Measurements from ENCODE around the gene HEYL.

- TF ChIP-seq, protein P1, sequence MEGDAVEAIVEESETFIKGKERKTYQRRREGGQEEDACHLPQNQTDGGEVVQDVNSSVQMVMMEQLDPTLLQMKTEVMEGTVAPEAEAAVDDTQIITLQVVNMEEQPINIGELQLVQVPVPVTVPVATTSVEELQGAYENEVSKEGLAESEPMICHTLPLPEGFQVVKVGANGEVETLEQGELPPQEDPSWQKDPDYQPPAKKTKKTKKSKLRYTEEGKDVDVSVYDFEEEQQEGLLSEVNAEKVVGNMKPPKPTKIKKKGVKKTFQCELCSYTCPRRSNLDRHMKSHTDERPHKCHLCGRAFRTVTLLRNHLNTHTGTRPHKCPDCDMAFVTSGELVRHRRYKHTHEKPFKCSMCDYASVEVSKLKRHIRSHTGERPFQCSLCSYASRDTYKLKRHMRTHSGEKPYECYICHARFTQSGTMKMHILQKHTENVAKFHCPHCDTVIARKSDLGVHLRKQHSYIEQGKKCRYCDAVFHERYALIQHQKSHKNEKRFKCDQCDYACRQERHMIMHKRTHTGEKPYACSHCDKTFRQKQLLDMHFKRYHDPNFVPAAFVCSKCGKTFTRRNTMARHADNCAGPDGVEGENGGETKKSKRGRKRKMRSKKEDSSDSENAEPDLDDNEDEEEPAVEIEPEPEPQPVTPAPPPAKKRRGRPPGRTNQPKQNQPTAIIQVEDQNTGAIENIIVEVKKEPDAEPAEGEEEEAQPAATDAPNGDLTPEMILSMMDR (IDR thresholded peaks at IDR 0.05), result no peak
- no peak for TF ChIP-seq POLR2A (IDR thresholded peaks at IDR 0.05)
These were observed 49.8 kb upstream of the HEYL start for GRCh38 chr1:39689214-39689613.
